GM21515 (cell line): ENCODE results near the gene UGT1A8.

ENCODE experiments used
- ATAC-seq: cut with Tn5 transposase; IDR thresholded peaks from one replicate; pipeline ENCODE4 v1.9.1; 2021; ENCODE audit not compliant: unreplicated experiment

UGT1A8 gene

GRCh38 chr2:233798335-233799086 lies 181.1 kb downstream of the UGT1A8 start:
- no peak for ATAC-seq

GRCh38 chr2:233799087-233799665 lies 181.7 kb downstream of the UGT1A8 start:
- ATAC-seq: no peak

GRCh38 chr2:233799716-233800115 lies 182.3 kb downstream of the UGT1A8 start:
- ATAC-seq: no peak

- no peak for ATAC-seq
Observed at GRCh38 chr2:233800208-233800607, 182.8 kb downstream of the UGT1A8 start.

- ATAC-seq: no peak
Observed at GRCh38 chr2:233801357-233802131, 184.1 kb downstream of the UGT1A8 start.

- no peak for ATAC-seq
Observed at GRCh38 chr2:233802132-233802815, 184.8 kb downstream of the UGT1A8 start.

GRCh38 chr2:233803292-233803911 lies 186.0 kb downstream of the UGT1A8 start:
- ATAC-seq: no peak

- no peak for ATAC-seq
Observed at GRCh38 chr2:233803994-233804393, 186.6 kb downstream of the UGT1A8 start.

GRCh38 chr2:233807215-233807865 lies 189.9 kb downstream of the UGT1A8 start:
- ATAC-seq: no peak

- ATAC-seq: no peak
Observed at GRCh38 chr2:233807966-233808935, 190.8 kb downstream of the UGT1A8 start.

- ATAC-seq: no peak
Observed at GRCh38 chr2:233810385-233810784, 193.0 kb downstream of the UGT1A8 start.

- no peak for ATAC-seq
Observed at GRCh38 chr2:233811087-233811486, 193.7 kb downstream of the UGT1A8 start.

GRCh38 chr2:233811732-233812131 lies 194.3 kb downstream of the UGT1A8 start:
- ATAC-seq: no peak

- no peak for ATAC-seq
Observed at GRCh38 chr2:233813236-233814055, 196.0 kb downstream of the UGT1A8 start.

- no peak for ATAC-seq
Observed at GRCh38 chr2:233814056-233814835, 196.8 kb downstream of the UGT1A8 start.

- no peak for ATAC-seq
Observed at GRCh38 chr2:233815861-233816260, 198.4 kb downstream of the UGT1A8 start.

- ATAC-seq: no peak
Observed at GRCh38 chr2:233816334-233816733, 198.9 kb downstream of the UGT1A8 start.

GRCh38 chr2:233816771-233817170 lies 199.3 kb downstream of the UGT1A8 start:
- no peak for ATAC-seq
